Forelimb muscle (tissue), 1 donor: ENCODE measurements around the gene PTPN9. TPM values are rescaled to one million over a fixed set of nuclear protein-coding genes. Genes with fewer than 3 reads are reported as not detected.
"Not testable (repeated sequence)": the region's sequence is repeated elsewhere in the genome, so short reads cannot be mapped to it uniquely, and the experiment has no call there.

Experiments used
- DNase-seq: peaks from one replicate; pipeline ENCODE4 v3.0.0-alpha.2; 2013; ENCODE audit warnings: low read depth
- polyA plus RNA-seq: library from polyadenylated mRNA; unstranded; fragments of 120-200 nt; gene quantifications from one replicate; pipeline ENCODE4 v1.2.1, GENCODE V29; 2013; ENCODE audit not compliant: insufficient read length

The PTPN9 gene
- polyA plus RNA-seq, 1 donor, result 17.4 TPM

- no peak for DNase-seq
These were observed 124.4 kb downstream of the PTPN9 start for GRCh38 chr15:75454471-75455378.

- DNase-seq, result peak; percentile 99
These were observed 125.2 kb downstream of the PTPN9 start for GRCh38 chr15:75453703-75454470.

- DNase-seq, result no peak
These were observed 126.0 kb downstream of the PTPN9 start for GRCh38 chr15:75452865-75453702.

GRCh38 chr15:75452364-75452864 lies 126.7 kb downstream of the PTPN9 start:
- no peak for DNase-seq

GRCh38 chr15:75451674-75452363 lies 127.3 kb downstream of the PTPN9 start, which contains the start of gene SIN3A:
Gene SIN3A (minus strand): TSS chr15:75451690. CDS start chr15:75430375, 21,315 bp downstream.
- peak; percentile 99 for DNase-seq

DNA sequence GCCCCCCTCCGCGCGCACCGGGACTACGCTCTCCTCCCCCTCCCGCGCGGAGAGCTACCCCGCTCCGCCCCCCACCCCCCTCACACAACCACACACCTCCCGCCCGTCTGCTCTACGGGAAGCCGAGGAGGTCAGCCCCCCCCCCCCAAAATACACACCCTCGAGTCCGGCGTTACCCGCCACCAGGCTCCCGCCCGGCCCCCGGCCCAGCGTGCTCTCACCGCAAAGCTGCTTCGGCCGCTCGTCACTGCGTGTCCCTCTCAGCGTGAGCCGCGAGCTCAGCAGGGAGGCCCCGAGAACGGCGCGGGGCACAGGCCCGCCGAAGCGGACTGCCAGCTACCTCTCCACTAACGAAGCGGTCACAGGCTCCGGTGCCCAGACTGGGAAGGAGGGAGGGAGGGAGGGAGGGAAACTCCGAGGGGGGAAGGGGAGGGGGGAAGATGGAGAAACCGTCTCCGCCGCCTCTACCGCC lies 127.9 kb downstream of the PTPN9 start:
- DNase-seq, result no peak

DNA sequence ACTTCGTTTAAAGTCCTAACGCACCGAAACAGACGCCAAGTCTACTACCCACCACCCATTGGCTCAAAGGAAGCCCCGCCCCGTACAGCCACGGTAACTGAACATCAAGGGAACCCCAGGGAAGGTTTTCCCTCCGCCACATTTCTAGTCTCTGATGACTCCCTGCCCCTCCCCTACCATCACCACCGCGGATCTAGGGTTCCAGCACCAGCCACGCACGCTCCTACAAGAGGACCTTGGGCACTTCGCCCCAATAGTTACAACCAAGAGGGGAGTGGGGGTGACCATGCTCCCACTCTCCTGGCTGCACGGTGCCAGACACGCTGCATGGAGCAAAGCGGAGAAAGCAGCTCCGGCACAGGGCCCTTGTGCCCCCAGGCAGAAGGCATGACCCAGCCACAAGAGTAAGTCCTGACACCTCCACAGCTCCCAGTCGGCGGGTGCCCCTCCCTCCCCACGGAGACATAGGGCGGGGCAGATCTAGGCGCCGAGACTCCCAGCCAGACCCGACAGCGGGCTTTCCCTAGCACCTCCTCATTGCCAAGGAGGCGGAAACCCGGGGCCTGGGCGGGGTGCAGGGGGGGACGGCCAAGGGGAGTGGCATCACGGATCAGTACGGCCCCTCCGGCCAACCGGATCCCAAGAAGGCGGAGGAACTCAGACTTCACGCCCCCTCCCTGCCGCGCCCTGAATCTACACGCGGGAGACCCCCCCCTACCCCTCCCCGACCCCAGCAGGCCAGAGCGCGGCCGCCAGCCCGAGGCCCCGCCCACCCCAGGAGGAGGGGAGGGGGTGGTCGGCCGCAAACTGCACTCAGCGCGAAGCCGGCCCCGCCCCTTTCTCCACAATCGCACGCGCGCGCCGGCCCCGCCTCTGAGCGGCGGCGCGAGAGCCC lies 128.6 kb downstream of the PTPN9 start:
- DNase-seq, result peak; percentile 85

DNA sequence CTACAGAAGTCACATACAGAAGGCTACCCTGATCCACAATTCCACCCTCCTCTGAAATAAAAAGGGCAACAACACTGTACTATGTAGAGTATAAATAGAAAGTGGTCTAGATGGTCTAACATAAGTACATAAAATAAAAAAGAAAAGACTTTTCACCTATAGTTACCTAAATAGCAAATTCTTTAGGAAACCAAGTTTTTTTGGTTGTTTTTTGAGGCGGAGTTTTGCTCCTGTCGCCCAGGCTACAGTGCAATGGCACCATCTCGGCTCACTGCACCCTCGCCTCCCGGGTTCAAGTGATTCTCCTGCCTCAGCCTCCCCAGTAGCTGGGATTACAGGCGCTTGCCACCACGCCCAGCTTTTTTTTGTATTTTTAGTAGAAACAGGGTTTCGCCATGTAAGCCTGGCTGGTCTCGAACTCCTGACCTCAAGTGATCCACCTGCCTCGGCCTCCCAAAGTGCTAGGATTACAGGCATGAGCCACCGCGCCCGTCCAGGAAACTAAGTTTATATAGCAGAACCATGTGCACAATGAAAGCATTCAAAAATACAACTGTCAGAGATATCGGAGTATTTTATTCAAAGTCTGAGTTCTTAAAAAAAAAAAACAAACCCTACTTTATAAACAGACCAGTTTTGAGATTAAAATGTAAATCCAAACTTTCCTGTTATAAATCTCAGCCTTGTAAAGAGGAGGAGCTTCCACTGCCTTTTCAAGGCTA lies 129.4 kb downstream of the PTPN9 start:
- no peak for DNase-seq

- DNase-seq, result not testable (repeated sequence)
These were observed 130.9 kb downstream of the PTPN9 start for GRCh38 chr15:75448171-75448570.

- no peak for DNase-seq
These were observed 133.0 kb downstream of the PTPN9 start for GRCh38 chr15:75446151-75446550.

GRCh38 chr15:75445324-75445723 lies 133.8 kb downstream of the PTPN9 start:
- not testable (repeated sequence) for DNase-seq

- DNase-seq, result not testable (repeated sequence)
These were observed 135.1 kb downstream of the PTPN9 start for GRCh38 chr15:75443972-75444453.

DNA sequence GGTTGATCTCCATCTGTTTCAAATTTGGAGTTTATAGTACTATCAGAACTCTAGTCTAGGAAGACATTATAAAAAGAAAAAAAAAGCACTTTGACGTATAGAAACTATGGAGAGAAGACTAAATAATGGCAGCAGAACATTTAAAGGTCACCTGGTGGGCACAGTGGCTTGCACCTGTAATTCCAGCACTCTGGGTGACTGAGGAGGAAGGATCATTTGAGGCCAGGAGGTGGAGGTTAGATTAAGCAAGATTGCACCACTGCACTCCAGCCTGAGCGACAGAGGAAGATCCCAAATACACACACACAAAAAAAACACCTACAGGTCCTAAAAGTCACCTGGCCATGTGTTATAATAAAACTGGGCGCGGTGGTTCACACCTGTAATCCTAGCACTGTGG lies 141.4 kb downstream of the PTPN9 start:
- DNase-seq, result no peak

DNA sequence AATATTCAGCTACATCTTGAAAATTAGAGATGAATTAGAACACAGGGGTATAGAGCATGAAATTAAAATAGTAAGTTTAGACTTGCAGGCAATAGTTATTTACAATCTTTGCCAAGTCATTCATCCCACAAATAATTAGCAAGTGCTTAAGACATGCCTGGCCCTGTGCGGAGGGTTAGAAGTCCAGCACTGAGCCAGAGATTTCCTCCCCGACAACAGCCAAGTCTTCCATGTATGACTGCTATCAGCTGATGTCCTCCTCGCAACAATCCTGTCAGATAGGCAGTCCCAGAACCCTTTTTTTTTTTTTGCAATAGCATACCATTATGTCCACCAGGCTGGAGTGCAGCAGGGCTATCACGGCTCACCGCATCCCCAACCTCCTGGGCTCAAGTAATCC lies 142.2 kb downstream of the PTPN9 start:
- no peak for DNase-seq

DNA sequence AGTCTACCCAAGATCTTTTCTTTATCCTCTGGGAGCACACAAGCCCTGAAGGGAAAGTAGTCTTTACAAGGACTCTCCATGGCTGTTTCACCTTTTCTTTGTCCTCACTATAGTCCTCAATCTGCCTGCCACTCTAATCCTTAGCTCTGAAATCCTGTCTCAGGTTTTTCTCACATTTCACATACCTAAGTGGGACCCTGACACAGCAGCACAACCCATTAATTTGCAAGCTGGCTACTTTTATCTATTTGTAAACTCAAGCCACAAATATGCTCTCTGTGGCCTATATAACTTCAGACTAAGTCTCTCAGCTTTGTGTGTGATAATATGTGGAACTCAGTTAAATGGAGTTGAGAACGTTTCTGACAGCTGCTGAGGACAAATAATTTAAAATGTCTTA lies 147.4 kb downstream of the PTPN9 start:
- no peak for DNase-seq

GRCh38 chr15:75431270-75431669 lies 147.8 kb downstream of the PTPN9 start:
- DNase-seq, result no peak

DNA sequence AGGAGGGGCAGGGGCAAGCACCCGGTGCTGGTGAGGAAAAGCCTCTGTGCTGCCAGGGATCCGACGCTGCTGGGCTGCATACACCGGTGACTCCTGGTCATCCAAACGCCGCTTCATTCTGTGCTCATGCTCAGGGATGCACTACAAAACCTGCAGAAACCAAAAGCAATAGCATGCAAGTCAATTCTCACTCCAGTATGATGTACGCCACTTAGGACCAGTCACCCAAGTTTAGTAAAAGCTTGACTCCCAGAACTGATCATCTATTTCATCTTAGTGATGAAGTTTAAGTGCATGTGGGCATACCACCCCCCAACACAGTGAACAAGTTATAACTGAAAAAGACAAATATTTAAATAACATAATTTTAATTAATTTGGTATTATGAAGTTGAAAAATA lies 148.9 kb downstream of the PTPN9 start:
- no peak for DNase-seq

DNA sequence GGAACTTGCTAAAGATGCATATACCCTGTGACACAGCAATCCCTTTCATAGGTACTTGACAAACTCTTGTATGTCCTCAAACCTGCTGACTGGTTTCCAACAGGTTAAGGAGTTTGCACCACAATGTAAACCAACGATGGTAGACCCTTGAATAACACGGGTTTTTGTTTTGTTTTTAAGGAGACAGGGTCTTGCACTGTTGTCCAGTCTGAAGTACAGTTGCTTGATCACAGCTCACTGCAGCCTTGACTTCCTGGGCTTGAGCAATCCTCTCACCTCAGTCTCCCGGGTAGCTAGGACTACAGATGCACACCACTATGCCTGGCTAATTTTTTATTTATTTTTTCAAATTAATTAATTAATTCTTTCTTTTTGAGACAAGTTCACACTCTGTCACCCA lies 151.0 kb downstream of the PTPN9 start:
- no peak for DNase-seq

- DNase-seq, result no peak
These were observed 153.1 kb downstream of the PTPN9 start for GRCh38 chr15:75425966-75426500.
